HCT116 (cell line): ENCODE results near the gene NCF4. TPM values are rescaled to one million over a fixed set of nuclear protein-coding genes. Genes with fewer than 3 reads are reported as not detected.

Experiments used
- ATAC-seq: fragments of 200-7000 bp; cut with Tn5 transposase; 2 replicates; pipeline ENCODE4 v1.9.1; 2020; ENCODE audit warnings: mild to moderate bottlenecking, moderate library complexity
- BruUV-seq: library from RNA; stranded (reverse); fragments of 400-500 nt; replicated peaks from 2 replicates; lab custom pipeline; 2021; lab: Mats Ljungman, UMichigan
- CTCF ChIA-PET: fragments of 300-600 bp; sonication (Branson Sonifier 250); formaldehyde crosslinking; loops from one replicate; lab custom pipeline; 2021; ENCODE audit warnings: antibody characterized with exemption; lab: Charles Lee
- POLR2A ChIA-PET: fragments of 300-600, 350-600 bp; sonication (Branson Sonifier 250); formaldehyde crosslinking; loops from one replicate; lab custom pipeline; 2021; ENCODE audit warnings: antibody characterized with exemption; lab: Charles Lee
- RAD21 ChIA-PET, 2 experiments: fragments of 300-600 bp; sonication (Branson Sonifier 250); formaldehyde crosslinking; loops; one replicate each; lab custom pipeline; 2023; ENCODE audit warnings: low total read pairs in 2 of 2; ENCODE audit not compliant: uncharacterized antibody in 2 of 2, unreplicated experiment in 2 of 2, low non-redundant PET in 1 of 2; lab: Charles Lee
- DNase-seq: peaks from one replicate; pipeline ENCODE4 v3.0.0-alpha.2; 2010; ENCODE audit warnings: low read depth, low spot score
- H2AFZ ChIP-seq: fragments of 200-600 bp; shearing (Covaris generic), sonication (generic); 2 replicates; pipeline ENCODE4 v1.6.1; 2017; ENCODE audit warnings: low read depth, mixed run types, mixed read lengths, antibody characterized with exemption, low read length; ENCODE audit not compliant: poor library complexity, severe bottlenecking
- H3K27ac ChIP-seq: 2 replicates; pipeline ENCODE4 v1.5.1; 2012; ENCODE audit warnings: low read depth, low read length
- H3K27me3 ChIP-seq: fragments of 200-600 bp; sonication (generic); 2 replicates; pipeline ENCODE4 v1.6.1; 2016; ENCODE audit warnings: mixed run types, low read length, mixed read lengths; ENCODE audit not compliant: insufficient read depth
- H3K36me3 ChIP-seq, 2 experiments: fragments of 200-500 bp in 1 of 2; fragments of 200-600 bp in 1 of 2; sonication (Bioruptor generic) in 1 of 2; sonication (generic) in 1 of 2; 2 replicates each; pipeline versions ENCODE4 v1.5.1 to v1.6.1; 2014 to 2016; ENCODE audit warnings: low read length in 2 of 2, inconsistent platforms in 1 of 2, mixed read lengths in 1 of 2, mixed run types in 1 of 2; ENCODE audit not compliant: insufficient read depth in 2 of 2, control insufficient read depth in 1 of 2
- H3K4me1 ChIP-seq, 2 experiments: fragments of 200-600 bp in 1 of 2; sonication (generic) in 1 of 2; 2 replicates each; pipeline versions ENCODE4 v1.5.1 to v1.6.1; 2012 to 2017; ENCODE audit warnings: low read length in 2 of 2, inconsistent platforms in 1 of 2, mild to moderate bottlenecking in 1 of 2, mixed read lengths in 1 of 2, mixed run types in 1 of 2, moderate library complexity in 1 of 2; ENCODE audit not compliant: insufficient read depth in 2 of 2, control insufficient read depth in 1 of 2
- H3K4me2 ChIP-seq: fragments of 200-600 bp; sonication (generic); 2 replicates; pipeline ENCODE4 v1.6.1; 2017; ENCODE audit warnings: mixed run types, low read length, mixed read lengths
- H3K4me3 ChIP-seq, 2 experiments: fragments of 200-600 bp in 1 of 2; sonication (generic) in 1 of 2; replicated peaks in 1 of 2; 2 replicates each; pipeline ENCODE4 v1.5.1; 2011 to 2016; ENCODE audit warnings: low read length in 2 of 2, control low read depth in 1 of 2, low read depth in 1 of 2, mild to moderate bottlenecking in 1 of 2, mixed read lengths in 1 of 2, mixed run types in 1 of 2
- H3K79me2 ChIP-seq: fragments of 200-600 bp; sonication (generic); 2 replicates; pipeline ENCODE4 v1.6.1; 2017; ENCODE audit warnings: mild to moderate bottlenecking, mixed run types, low read length, moderate library complexity, mixed read lengths; ENCODE audit not compliant: insufficient read depth
- H3K9ac ChIP-seq: fragments of 200-600 bp; sonication (generic); 2 replicates; pipeline ENCODE4 v1.6.1; 2016; ENCODE audit warnings: low read length, mixed read lengths
- H3K9me2 ChIP-seq: fragments of 200-600 bp; sonication (generic), shearing (Covaris generic); 2 replicates; pipeline ENCODE4 v1.6.1; 2017; ENCODE audit warnings: mixed run types, mild to moderate bottlenecking, moderate library complexity; ENCODE audit not compliant: insufficient read depth
- H3K9me3 ChIP-seq, 2 experiments: fragments of 200-500 bp in 1 of 2; fragments of 200-600 bp in 1 of 2; sonication (Bioruptor generic) in 1 of 2; sonication (generic) in 1 of 2; 2 replicates each; pipeline ENCODE4 v1.6.1; 2014 to 2017; ENCODE audit warnings: low read length in 2 of 2, mixed read lengths in 2 of 2, inconsistent platforms in 1 of 2, low read depth in 1 of 2, mild to moderate bottlenecking in 1 of 2, mixed run types in 1 of 2, moderate library complexity in 1 of 2; ENCODE audit not compliant: control insufficient read depth in 1 of 2, insufficient read depth in 1 of 2
- H4K20me1 ChIP-seq: fragments of 200-600 bp; sonication (generic), shearing (Covaris generic); 2 replicates; pipeline ENCODE4 v1.6.1; 2017; ENCODE audit warnings: mixed run types, mild to moderate bottlenecking, moderate library complexity; ENCODE audit not compliant: insufficient read depth
- CBX3 ChIP-seq: IDR thresholded peaks from 2 replicates; pipeline ENCODE4 v1.6.1; 2012; ENCODE audit warnings: low read depth
- CEBPB ChIP-seq: IDR thresholded peaks from 2 replicates; pipeline ENCODE4 v1.6.1; 2012; ENCODE audit warnings: low read depth
- CTCF ChIP-seq, 3 experiments: fragments of 200-600 bp in 1 of 3; sonication (generic) in 1 of 3; IDR thresholded peaks in 2 of 3; conservative IDR thresholded peaks in 1 of 3; 2 replicates each; pipeline ENCODE4 v1.5.1; 2012 to 2017; ENCODE audit warnings: low read depth in 2 of 3, low read length in 2 of 3, antibody characterized with exemption in 1 of 3, borderline replicate concordance in 1 of 3, control low read depth in 1 of 3, mild to moderate bottlenecking in 1 of 3, mixed read lengths in 1 of 3, mixed run types in 1 of 3, moderate library complexity in 1 of 3; ENCODE audit not compliant: insufficient read depth in 1 of 3
- EGR1 ChIP-seq: IDR thresholded peaks from 2 replicates; pipeline ENCODE4 v1.6.1; 2012; ENCODE audit warnings: low read depth
- ELF1 ChIP-seq: IDR thresholded peaks from 2 replicates; pipeline ENCODE4 v1.6.1; 2012; ENCODE audit warnings: low read depth, borderline replicate concordance
- EZH2 ChIP-seq: fragments of 200-600 bp; sonication (generic); IDR thresholded peaks from 2 replicates; pipeline ENCODE4 v1.6.1; 2017; ENCODE audit warnings: antibody characterized with exemption, mixed run types
- EZH2phosphoT487 ChIP-seq: fragments of 200-600 bp; IDR thresholded peaks from 2 replicates; pipeline ENCODE4 v1.6.1; 2018; ENCODE audit warnings: antibody characterized with exemption, borderline replicate concordance
- FOSL1 ChIP-seq: IDR thresholded peaks from 2 replicates; pipeline ENCODE4 v1.6.1; 2012; ENCODE audit warnings: low read depth
- POLR2A ChIP-seq: IDR thresholded peaks from 2 replicates; pipeline ENCODE4 v1.7.0; 2011; ENCODE audit warnings: borderline replicate concordance; ENCODE audit not compliant: insufficient read depth, insufficient read length; ENCODE audit errors: extremely low read depth
- SIN3A ChIP-seq: IDR thresholded peaks from 2 replicates; pipeline ENCODE4 v1.6.1; 2012; ENCODE audit warnings: low read depth
- SRF ChIP-seq: IDR thresholded peaks from 2 replicates; pipeline ENCODE4 v1.6.1; 2012; ENCODE audit warnings: low read depth
- TCF7L2 ChIP-seq: IDR thresholded peaks from 2 replicates; pipeline ENCODE4 v1.7.0; 2011; ENCODE audit warnings: borderline replicate concordance, inconsistent platforms; ENCODE audit not compliant: insufficient read depth, insufficient read length; ENCODE audit errors: extremely low read depth
- YY1 ChIP-seq: IDR thresholded peaks from 2 replicates; pipeline ENCODE4 v1.6.1; 2011; ENCODE audit warnings: low read length, low read depth, moderate library complexity, mild to moderate bottlenecking; ENCODE audit not compliant: insufficient replicate concordance; ENCODE audit errors: extremely low read depth
- ZNF274 ChIP-seq: fragments of 200-500 bp; sonication (Bioruptor generic); IDR thresholded peaks from 2 replicates; pipeline ENCODE4 v1.6.1; 2014; ENCODE audit warnings: mild to moderate bottlenecking, low read depth, low read length, inconsistent platforms
- intact Hi-C: fragments of 100-400 bp; cut with micrococcal nuclease; formaldehyde crosslinking; loops from 2 replicates; pipeline ENCODE4 v1.10.0; 2022
- total RNA-seq: library from RNA; stranded (reverse); gene quantifications from one replicate; pipeline ENCODE4 v1.2.1, GENCODE V29; 2021; ENCODE audit not compliant: unreplicated experiment
- TF ChIP-seq, protein P1 (sequence below): IDR thresholded peaks from 2 replicates; pipeline ENCODE4 v1.6.1; 2012; ENCODE audit warnings: low read depth
- TF ChIP-seq, protein P2 (sequence below): IDR thresholded peaks from 2 replicates; pipeline ENCODE4 v1.6.1; 2012

Gene NCF4
- total RNA-seq, 1 experiment from 2014 or later: 0.37 TPM

DNA sequence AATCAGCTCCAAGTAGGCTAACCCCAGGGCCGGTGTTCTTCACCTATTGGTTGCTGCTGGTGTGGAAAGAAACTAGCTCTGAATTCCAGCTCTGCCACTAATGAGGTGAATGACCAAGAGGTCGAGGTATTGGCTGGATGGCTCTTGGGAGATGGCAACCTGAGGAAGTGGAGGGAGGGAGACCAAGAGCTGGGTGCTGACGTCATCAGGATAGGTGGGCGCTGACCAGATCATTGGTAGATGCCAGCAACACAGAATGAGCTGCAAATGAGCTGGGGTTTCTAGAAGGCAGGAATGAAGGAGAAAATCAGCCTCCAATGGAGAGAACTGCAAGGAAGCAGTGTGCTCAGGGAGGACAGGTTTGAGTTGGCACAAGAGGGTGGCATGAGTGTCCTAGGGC is 37.9 kb downstream of the NCF4 start (continued):
- TF ChIP-seq, protein P1, sequence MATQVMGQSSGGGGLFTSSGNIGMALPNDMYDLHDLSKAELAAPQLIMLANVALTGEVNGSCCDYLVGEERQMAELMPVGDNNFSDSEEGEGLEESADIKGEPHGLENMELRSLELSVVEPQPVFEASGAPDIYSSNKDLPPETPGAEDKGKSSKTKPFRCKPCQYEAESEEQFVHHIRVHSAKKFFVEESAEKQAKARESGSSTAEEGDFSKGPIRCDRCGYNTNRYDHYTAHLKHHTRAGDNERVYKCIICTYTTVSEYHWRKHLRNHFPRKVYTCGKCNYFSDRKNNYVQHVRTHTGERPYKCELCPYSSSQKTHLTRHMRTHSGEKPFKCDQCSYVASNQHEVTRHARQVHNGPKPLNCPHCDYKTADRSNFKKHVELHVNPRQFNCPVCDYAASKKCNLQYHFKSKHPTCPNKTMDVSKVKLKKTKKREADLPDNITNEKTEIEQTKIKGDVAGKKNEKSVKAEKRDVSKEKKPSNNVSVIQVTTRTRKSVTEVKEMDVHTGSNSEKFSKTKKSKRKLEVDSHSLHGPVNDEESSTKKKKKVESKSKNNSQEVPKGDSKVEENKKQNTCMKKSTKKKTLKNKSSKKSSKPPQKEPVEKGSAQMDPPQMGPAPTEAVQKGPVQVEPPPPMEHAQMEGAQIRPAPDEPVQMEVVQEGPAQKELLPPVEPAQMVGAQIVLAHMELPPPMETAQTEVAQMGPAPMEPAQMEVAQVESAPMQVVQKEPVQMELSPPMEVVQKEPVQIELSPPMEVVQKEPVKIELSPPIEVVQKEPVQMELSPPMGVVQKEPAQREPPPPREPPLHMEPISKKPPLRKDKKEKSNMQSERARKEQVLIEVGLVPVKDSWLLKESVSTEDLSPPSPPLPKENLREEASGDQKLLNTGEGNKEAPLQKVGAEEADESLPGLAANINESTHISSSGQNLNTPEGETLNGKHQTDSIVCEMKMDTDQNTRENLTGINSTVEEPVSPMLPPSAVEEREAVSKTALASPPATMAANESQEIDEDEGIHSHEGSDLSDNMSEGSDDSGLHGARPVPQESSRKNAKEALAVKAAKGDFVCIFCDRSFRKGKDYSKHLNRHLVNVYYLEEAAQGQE: no peak
- TF ChIP-seq EGR1 (no peak), SIN3A (no peak), CEBPB (no peak), EZH2 (no peak), SRF (no peak), FOSL1 (no peak), EZH2phosphoT487 (no peak), TCF7L2 (no peak)
- TF ChIP-seq, protein P2, sequence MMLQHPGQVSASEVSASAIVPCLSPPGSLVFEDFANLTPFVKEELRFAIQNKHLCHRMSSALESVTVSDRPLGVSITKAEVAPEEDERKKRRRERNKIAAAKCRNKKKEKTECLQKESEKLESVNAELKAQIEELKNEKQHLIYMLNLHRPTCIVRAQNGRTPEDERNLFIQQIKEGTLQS: no peak

DNA sequence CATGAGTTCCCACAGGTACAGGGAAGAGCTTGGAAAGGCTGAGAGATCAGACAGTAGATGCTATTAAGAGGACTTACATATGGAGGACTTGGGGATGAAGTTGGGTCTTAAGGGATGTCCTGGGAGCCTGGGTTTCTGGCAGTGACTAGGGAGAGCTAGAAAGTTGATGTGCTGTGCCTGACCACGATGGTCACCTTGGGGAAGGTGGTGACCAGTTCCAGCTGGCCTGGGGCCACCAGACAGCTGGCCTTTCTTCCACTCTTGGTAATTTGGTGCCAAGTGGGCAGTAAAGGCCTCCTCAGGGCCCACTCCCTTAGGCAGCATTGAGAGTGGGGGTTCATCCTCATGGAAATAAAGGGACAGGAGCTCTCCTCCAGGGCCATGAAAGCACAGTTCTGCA is 38.7 kb downstream of the NCF4 start:
- TF ChIP-seq SIN3A (no peak), TCF7L2 (no peak), YY1 (no peak), SRF (no peak), CBX3 (no peak), ZNF274 (no peak), CEBPB (no peak), POLR2A (no peak), CTCF (IDR thresholded peaks at IDR 0.05 in 2 of 3, conservative IDR thresholded peaks at IDR 0.05 in 1 of 3; ENCODE audit: borderline replicate concordance in 1 of 3, insufficient read depth in 1 of 3, low read depth in 2 of 3, low read length in 2 of 3) (no peak), EGR1 (no peak), FOSL1 (no peak), ELF1 (no peak)
- TF ChIP-seq, protein P2: no peak
- intact Hi-C loops: no loop called here
- no peak overlapping the region for H3K4me3 ChIP-seq
- CTCF ChIA-PET: no interaction called here
- no peaks in the 10 kb centered on the region for H3K36me3 ChIP-seq
- no peak overlapping the region for H3K27ac ChIP-seq
- ATAC-seq: no peak
- H3K9ac ChIP-seq: no peak overlapping the region
- H3K27me3 ChIP-seq: peaks cover 19% of the 10 kb centered on the region
- no peaks in the 10 kb centered on the region for H4K20me1 ChIP-seq
- H3K4me1 ChIP-seq: no peaks in the 10 kb centered on the region
- no peak overlapping the region for H2AFZ ChIP-seq
- POLR2A ChIA-PET: no interaction called here
- H3K79me2 ChIP-seq: no peaks in the 10 kb centered on the region
- RAD21 ChIA-PET: no interaction called here
- no peak for DNase-seq
- H3K9me2 ChIP-seq: no peaks in the 10 kb centered on the region
- no TSS peak for BruUV-seq
- no peaks in the 10 kb centered on the region; a peak in 1 of 4 replicates for H3K9me3 ChIP-seq
- H3K4me2 ChIP-seq: no peak overlapping the region
